ENCODE measurements around the gene TEAD2.
"Not testable (repeated sequence)": the region's sequence is repeated elsewhere in the genome, so short reads cannot be mapped to it uniquely, and the experiment has no call there.

TEAD2 gene

GRCh38 chr19:49328741-49329140 lies 33.5 kb downstream of the TEAD2 start:
- no peak for DNase-seq

GRCh38 chr19:49327878-49328544 lies 34.2 kb downstream of the TEAD2 start:
- no peak for DNase-seq

- no peak for DNase-seq
Observed at GRCh38 chr19:49326165-49326704, 36.0 kb downstream of the TEAD2 start.

GRCh38 chr19:49325756-49326155 lies 36.5 kb downstream of the TEAD2 start:
- DNase-seq = not testable (repeated sequence)

GRCh38 chr19:49324801-49325576 lies 37.2 kb downstream of the TEAD2 start, which contains the start of gene SLC6A16:
Gene SLC6A16 (minus strand): TSS chr19:49325191. CDS start chr19:49311347, 13,844 bp downstream.
- no peak for DNase-seq

- no peak for DNase-seq
Observed at GRCh38 chr19:49318296-49318695, 43.9 kb downstream of the TEAD2 start.

GRCh38 chr19:49316284-49316683 lies 45.9 kb downstream of the TEAD2 start:
- no peak for DNase-seq

- no peak for DNase-seq
Observed at GRCh38 chr19:49315111-49315510, 47.1 kb downstream of the TEAD2 start.

- DNase-seq = no peak
Observed at GRCh38 chr19:49309087-49309486, 53.1 kb downstream of the TEAD2 start.

GRCh38 chr19:49306734-49307133 lies 55.5 kb downstream of the TEAD2 start:
- not testable (repeated sequence) for DNase-seq

- no peak for DNase-seq
Observed at GRCh38 chr19:49301866-49302252, 60.4 kb downstream of the TEAD2 start.

GRCh38 chr19:49301165-49301865 lies 60.9 kb downstream of the TEAD2 start:
- no peak for DNase-seq

- not testable (repeated sequence) for DNase-seq
Observed at GRCh38 chr19:49298653-49299052, 63.6 kb downstream of the TEAD2 start.

- DNase-seq = no peak
Observed at GRCh38 chr19:49297403-49297802, 64.8 kb downstream of the TEAD2 start.

GRCh38 chr19:49295208-49295880 lies 66.9 kb downstream of the TEAD2 start:
- DNase-seq = no peak

GRCh38 chr19:49294401-49294800 lies 67.8 kb downstream of the TEAD2 start:
- no peak for DNase-seq

Data from GOT3 (cell line).